GM12878 (cell line): ENCODE results near the gene B4GALT3. TPM values are rescaled to one million over a fixed set of nuclear protein-coding genes. Genes with fewer than 3 reads are reported as not detected.
A peak's percentile ranks its signal among the peaks of the same experiment; 100 is the strongest.

ENCODE experiments used
- ATF7 ChIP-seq: fragments of 450-650 bp; IDR thresholded peaks from 2 replicates; pipeline ENCODE4 v1.6.1; 2016; ENCODE audit warnings: low read depth, mild to moderate bottlenecking
- BMI1 ChIP-seq: fragments of 450-650 bp; IDR thresholded peaks from 2 replicates; pipeline ENCODE4 v1.6.1; 2016; ENCODE audit warnings: mild to moderate bottlenecking, moderate library complexity, borderline replicate concordance
- CTCF ChIP-seq, 3 experiments: IDR thresholded peaks in 2 of 3; conservative IDR thresholded peaks in 1 of 3; 2 replicates each; pipeline ENCODE4 v1.5.1; 2011; ENCODE audit warnings: low read depth in 3 of 3, low read length in 3 of 3, mild to moderate bottlenecking in 3 of 3, control low read depth in 2 of 3, moderate library complexity in 2 of 3, inconsistent platforms in 1 of 3, mixed read lengths in 1 of 3; ENCODE audit not compliant: control insufficient read depth in 2 of 3, insufficient read depth in 1 of 3; ENCODE audit errors: extremely low read depth in 1 of 3
- KDM1A ChIP-seq: fragments of 200-600 bp; sonication (generic); IDR thresholded peaks from 2 replicates; pipeline ENCODE4 v1.6.1; 2016; ENCODE audit warnings: borderline replicate concordance
- MEF2B ChIP-seq: fragments of 450-650 bp; IDR thresholded peaks from 2 replicates; pipeline ENCODE4 v1.6.1; 2018; ENCODE audit warnings: mild to moderate bottlenecking, moderate library complexity; ENCODE audit not compliant: partially characterized antibody, poor library complexity, severe bottlenecking
- NR2C2 ChIP-seq: IDR thresholded peaks from 2 replicates; pipeline ENCODE4 v1.6.1; 2011; ENCODE audit warnings: borderline replicate concordance, low read depth; ENCODE audit not compliant: control insufficient read depth, insufficient read length
- POLR2AphosphoS2 ChIP-seq: IDR thresholded peaks from 2 replicates; pipeline ENCODE4 v1.6.1; 2011; ENCODE audit warnings: low read depth, mild to moderate bottlenecking, low read length, improper control_type of control experiment, moderate library complexity
- PRDM15 ChIP-seq: fragments of 450-650 bp; formaldehyde crosslinking; IDR thresholded peaks from 2 replicates; pipeline ENCODE4 v1.4.0; 2020; ENCODE audit warnings: mild to moderate bottlenecking, moderate library complexity
- RAD51 ChIP-seq: fragments of 450-650 bp; IDR thresholded peaks from 2 replicates; pipeline ENCODE4 v1.6.1; 2016; ENCODE audit warnings: moderate library complexity, mild to moderate bottlenecking, inconsistent platforms
- RUNX3 ChIP-seq: IDR thresholded peaks from 2 replicates; pipeline ENCODE4 v1.6.1; 2012; ENCODE audit warnings: low read length, inconsistent platforms
- SMARCA5 ChIP-seq: fragments of 450-650 bp; IDR thresholded peaks from 2 replicates; pipeline ENCODE4 v1.6.1; 2017; ENCODE audit warnings: mild to moderate bottlenecking
- TAF1 ChIP-seq: IDR thresholded peaks from 2 replicates; pipeline ENCODE4 v1.6.1; 2011; ENCODE audit warnings: mild to moderate bottlenecking, low read depth, low read length, borderline replicate concordance
- TCF3 ChIP-seq: IDR thresholded peaks from 2 replicates; pipeline ENCODE4 v1.6.1; 2012; ENCODE audit warnings: low read depth, mild to moderate bottlenecking, low read length, borderline replicate concordance; ENCODE audit not compliant: insufficient read depth
- ZBED1 ChIP-seq: IDR thresholded peaks from 2 replicates; pipeline ENCODE4 v1.6.1; 2016; ENCODE audit warnings: borderline replicate concordance
- ZNF274 ChIP-seq: IDR thresholded peaks from one replicate; pipeline ENCODE4 v1.8.0; 2011; ENCODE audit not compliant: insufficient read length, insufficient read depth
- ZNF622 ChIP-seq: fragments of 450-650 bp; IDR thresholded peaks from 2 replicates; pipeline ENCODE4 v1.6.1; 2017; ENCODE audit warnings: mild to moderate bottlenecking, inconsistent platforms
- polyA plus RNA-seq, 11 experiments: library from polyadenylated mRNA; depleted of rRNA in 4 of 11; unstranded in 6 of 11; stranded (reverse) in 5 of 11; fragments of >200 nt; fragmentation: Nextera tagmentation in 4 of 11; fragmentation: Illumina TruSeq in 1 of 11; extraction: Ambion mirVana in 4 of 11; extraction: Trizol in 1 of 11; gene quantifications; 1 replicate in 1 of 11; 2 replicates in 10 of 11; pipeline versions ENCODE4 v1.2.1 to v1.2.3, GENCODE V29; 2011 to 2016; ENCODE audit warnings: inconsistent platforms in 2 of 11, missing spikeins in 2 of 11, low read depth in 1 of 11
- total RNA-seq, 4 experiments: library from RNA; depleted of rRNA in 3 of 4; stranded (reverse); fragments of >200 nt in 3 of 4; fragmentation: Illumina TruSeq in 1 of 4; extraction: Trizol in 1 of 4; gene quantifications; 2 replicates each; pipeline versions ENCODE4 v1.2.1 to v1.2.3, GENCODE V29; 2013 to 2021
- TF ChIP-seq, protein P1 (sequence below): fragments of 150-350 bp; IDR thresholded peaks from 2 replicates; pipeline ENCODE4 v1.6.1; 2016; ENCODE audit warnings: low read depth, low read length
- TF ChIP-seq, protein P2 (sequence below): IDR thresholded peaks from 2 replicates; pipeline ENCODE4 v1.6.1; 2012; ENCODE audit warnings: low read depth, low read length, improper control_type of control experiment

The B4GALT3 gene
- total and polyA plus RNA-seq, 10 of the 15 experiments (the other 5 are each of a cell fraction or from before 2014, with no cell fraction given) = 27.1 to 58.9 (median 42.6) TPM

GRCh38 chr1:161159087-161159912 is 18.0 kb downstream of the B4GALT3 start, which contains the start of gene USP21 (continued):
- TF ChIP-seq TCF3 = no peak
- no peak for TF ChIP-seq MEF2B
- TF ChIP-seq ZNF622 = no peak
- TF ChIP-seq KDM1A = no peak
- TF ChIP-seq, protein P1, sequence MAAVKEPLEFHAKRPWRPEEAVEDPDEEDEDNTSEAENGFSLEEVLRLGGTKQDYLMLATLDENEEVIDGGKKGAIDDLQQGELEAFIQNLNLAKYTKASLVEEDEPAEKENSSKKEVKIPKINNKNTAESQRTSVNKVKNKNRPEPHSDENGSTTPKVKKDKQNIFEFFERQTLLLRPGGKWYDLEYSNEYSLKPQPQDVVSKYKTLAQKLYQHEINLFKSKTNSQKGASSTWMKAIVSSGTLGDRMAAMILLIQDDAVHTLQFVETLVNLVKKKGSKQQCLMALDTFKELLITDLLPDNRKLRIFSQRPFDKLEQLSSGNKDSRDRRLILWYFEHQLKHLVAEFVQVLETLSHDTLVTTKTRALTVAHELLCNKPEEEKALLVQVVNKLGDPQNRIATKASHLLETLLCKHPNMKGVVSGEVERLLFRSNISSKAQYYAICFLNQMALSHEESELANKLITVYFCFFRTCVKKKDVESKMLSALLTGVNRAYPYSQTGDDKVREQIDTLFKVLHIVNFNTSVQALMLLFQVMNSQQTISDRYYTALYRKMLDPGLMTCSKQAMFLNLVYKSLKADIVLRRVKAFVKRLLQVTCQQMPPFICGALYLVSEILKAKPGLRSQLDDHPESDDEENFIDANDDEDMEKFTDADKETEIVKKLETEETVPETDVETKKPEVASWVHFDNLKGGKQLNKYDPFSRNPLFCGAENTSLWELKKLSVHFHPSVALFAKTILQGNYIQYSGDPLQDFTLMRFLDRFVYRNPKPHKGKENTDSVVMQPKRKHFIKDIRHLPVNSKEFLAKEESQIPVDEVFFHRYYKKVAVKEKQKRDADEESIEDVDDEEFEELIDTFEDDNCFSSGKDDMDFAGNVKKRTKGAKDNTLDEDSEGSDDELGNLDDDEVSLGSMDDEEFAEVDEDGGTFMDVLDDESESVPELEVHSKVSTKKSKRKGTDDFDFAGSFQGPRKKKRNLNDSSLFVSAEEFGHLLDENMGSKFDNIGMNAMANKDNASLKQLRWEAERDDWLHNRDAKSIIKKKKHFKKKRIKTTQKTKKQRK = no peak
- TF ChIP-seq NR2C2 = no peak
- no peak for TF ChIP-seq ZNF274
- TF ChIP-seq BMI1 = peak; percentile 56; the same call in 1 of the 2 replicates
- TF ChIP-seq RAD51 = no peak
- TF ChIP-seq TAF1 = peak; percentile 98
- no peak for TF ChIP-seq ZBED1
- TF ChIP-seq CTCF (IDR thresholded peaks at IDR 0.05 in 2 of 3, conservative IDR thresholded peaks at IDR 0.05 in 1 of 3; ENCODE audit: control insufficient read depth in 2 of 3, extremely low read depth in 1 of 3, insufficient read depth in 1 of 3, low read depth in 3 of 3, low read length in 3 of 3) = peak in 2 of 3 experiments; percentile 14 to 19; a peak in 2 of 6 replicates
- TF ChIP-seq PRDM15 = no peak
- TF ChIP-seq RUNX3 = 0 out of 2 replicates have a peak, but pooled peaks have one; percentile 23
- TF ChIP-seq, protein P2, sequence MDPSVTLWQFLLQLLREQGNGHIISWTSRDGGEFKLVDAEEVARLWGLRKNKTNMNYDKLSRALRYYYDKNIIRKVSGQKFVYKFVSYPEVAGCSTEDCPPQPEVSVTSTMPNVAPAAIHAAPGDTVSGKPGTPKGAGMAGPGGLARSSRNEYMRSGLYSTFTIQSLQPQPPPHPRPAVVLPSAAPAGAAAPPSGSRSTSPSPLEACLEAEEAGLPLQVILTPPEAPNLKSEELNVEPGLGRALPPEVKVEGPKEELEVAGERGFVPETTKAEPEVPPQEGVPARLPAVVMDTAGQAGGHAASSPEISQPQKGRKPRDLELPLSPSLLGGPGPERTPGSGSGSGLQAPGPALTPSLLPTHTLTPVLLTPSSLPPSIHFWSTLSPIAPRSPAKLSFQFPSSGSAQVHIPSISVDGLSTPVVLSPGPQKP = no peak
- no peak for TF ChIP-seq SMARCA5
- no peak for TF ChIP-seq ATF7
- TF ChIP-seq POLR2AphosphoS2 = peak; percentile 51; the same call in 1 of the 2 replicates
